H9 (cell line): ENCODE results near the gene ACBD6. TPM values are rescaled to one million over a fixed set of nuclear protein-coding genes. Genes with fewer than 3 reads are reported as not detected.

Source experiments
- DNase-seq: peaks from one replicate; pipeline ENCODE4 v3.0.0-alpha.2; 2017
- H2AFZ ChIP-seq: one replicate; pipeline ENCODE4 v1.6.1; 2013; ENCODE audit warnings: mild to moderate bottlenecking, low read length, control low read depth, moderate library complexity
- H2AK5ac ChIP-seq: 2 replicates; pipeline ENCODE4 v1.6.1; 2013; ENCODE audit warnings: low read length, control low read depth, mixed read lengths; ENCODE audit not compliant: insufficient read length
- H2BK120ac ChIP-seq: one replicate; pipeline ENCODE4 v1.6.1; 2013; ENCODE audit warnings: low read depth, mild to moderate bottlenecking, low read length, control low read depth, inconsistent platforms; ENCODE audit not compliant: poor library complexity, severe bottlenecking
- H2BK12ac ChIP-seq: 2 replicates; pipeline ENCODE4 v1.6.1; 2013; ENCODE audit warnings: low read length, control low read depth, mixed read lengths, low read depth; ENCODE audit not compliant: insufficient read length
- H2BK15ac ChIP-seq: 2 replicates; pipeline ENCODE4 v1.6.1; 2013; ENCODE audit warnings: low read depth, low read length, control low read depth
- H2BK20ac ChIP-seq: one replicate; pipeline ENCODE4 v1.6.1; 2013; ENCODE audit warnings: low read depth, mild to moderate bottlenecking, low read length, control low read depth, inconsistent platforms; ENCODE audit not compliant: poor library complexity, severe bottlenecking
- H2BK5ac ChIP-seq: 2 replicates; pipeline ENCODE4 v1.6.1; 2013; ENCODE audit warnings: low read length, control low read depth, mixed read lengths; ENCODE audit not compliant: insufficient read length
- H3K14ac ChIP-seq: 2 replicates; pipeline ENCODE4 v1.6.1; 2013; ENCODE audit warnings: low read length, control low read depth; ENCODE audit not compliant: insufficient read depth
- H3K18ac ChIP-seq: 2 replicates; pipeline ENCODE4 v1.6.1; 2013; ENCODE audit warnings: low read depth, mild to moderate bottlenecking, mixed read lengths, low read length, control low read depth; ENCODE audit not compliant: insufficient read length
- H3K23ac ChIP-seq: 2 replicates; pipeline ENCODE4 v1.6.1; 2013; ENCODE audit warnings: low read length, control low read depth, mixed read lengths, low read depth; ENCODE audit not compliant: insufficient read length
- H3K23me2 ChIP-seq: 2 replicates; pipeline ENCODE4 v1.6.1; 2013; ENCODE audit warnings: low read depth, mild to moderate bottlenecking, mixed read lengths, low read length, control low read depth; ENCODE audit not compliant: insufficient read length, poor library complexity, severe bottlenecking
- H3K27ac ChIP-seq: 2 replicates; pipeline ENCODE4 v1.5.1; 2013; ENCODE audit warnings: low read length, control low read depth, mixed read lengths, low read depth; ENCODE audit not compliant: insufficient read length
- H3K27me3 ChIP-seq: 2 replicates; pipeline ENCODE4 v1.6.1; 2013; ENCODE audit warnings: low read length, control low read depth, inconsistent platforms; ENCODE audit not compliant: insufficient read depth
- H3K4ac ChIP-seq: 2 replicates; pipeline ENCODE4 v1.6.1; 2013; ENCODE audit warnings: low read depth, mild to moderate bottlenecking, control low read depth, inconsistent platforms, low read length, moderate library complexity
- H3K4me1 ChIP-seq: 2 replicates; pipeline ENCODE4 v1.6.1; 2013; ENCODE audit warnings: low read length, control low read depth, inconsistent platforms; ENCODE audit not compliant: insufficient read depth
- H3K4me2 ChIP-seq: 2 replicates; pipeline ENCODE4 v1.6.1; 2013; ENCODE audit warnings: low read length, control low read depth, mixed read lengths; ENCODE audit not compliant: insufficient read length, insufficient read depth
- H3K56ac ChIP-seq: 2 replicates; pipeline ENCODE4 v1.6.1; 2013; ENCODE audit warnings: low read depth, mild to moderate bottlenecking, mixed read lengths, low read length, control low read depth; ENCODE audit not compliant: insufficient read length
- H3K79me1 ChIP-seq: 2 replicates; pipeline ENCODE4 v1.6.1; 2013; ENCODE audit warnings: low read depth, mild to moderate bottlenecking, moderate library complexity, low read length, control low read depth, inconsistent platforms; ENCODE audit not compliant: insufficient read depth, poor library complexity, severe bottlenecking
- H3K79me2 ChIP-seq: 2 replicates; pipeline ENCODE4 v1.6.1; 2013; ENCODE audit warnings: low read length, control low read depth, inconsistent platforms; ENCODE audit not compliant: insufficient read depth
- H3K9ac ChIP-seq: 2 replicates; pipeline ENCODE4 v1.6.1; 2013; ENCODE audit warnings: low read length, control low read depth, mixed read lengths; ENCODE audit not compliant: insufficient read length; ENCODE audit errors: extremely low read depth
- H3K9me3 ChIP-seq: one replicate; pipeline ENCODE4 v1.6.1; 2013; ENCODE audit warnings: low read depth, low read length, inconsistent platforms; ENCODE audit not compliant: control insufficient read depth
- H3T11ph ChIP-seq: one replicate; pipeline ENCODE4 v1.6.1; 2013; ENCODE audit warnings: mild to moderate bottlenecking, low read length, control low read depth, inconsistent platforms
- H4K20me1 ChIP-seq: one replicate; pipeline ENCODE4 v1.6.1; 2013; ENCODE audit not compliant: control insufficient read depth, insufficient read length, insufficient read depth
- H4K5ac ChIP-seq: 2 replicates; pipeline ENCODE4 v1.6.1; 2013; ENCODE audit warnings: low read depth, mild to moderate bottlenecking, mixed read lengths, low read length, control low read depth; ENCODE audit not compliant: insufficient read length
- H4K8ac ChIP-seq: replicated peaks from 2 replicates; pipeline ENCODE4 v1.6.1; 2013; ENCODE audit warnings: low read length, control low read depth, mixed read lengths, low read depth; ENCODE audit not compliant: insufficient read length
- H4K91ac ChIP-seq: 2 replicates; pipeline ENCODE4 v1.6.1; 2013; ENCODE audit warnings: low read depth, mild to moderate bottlenecking, moderate library complexity, mixed read lengths, low read length, control low read depth; ENCODE audit not compliant: insufficient read length
- H3K27ac Mint-ChIP-seq, 3 experiments: 2 replicates in 2 of 3; 3 replicates in 1 of 3; pipeline ENCODE4 v1.8.0; 2020 to 2021; ENCODE audit warnings: mixed read lengths in 3 of 3, mild to moderate bottlenecking in 1 of 3, moderate library complexity in 1 of 3
- H3K27me3 Mint-ChIP-seq: 2 replicates; pipeline ENCODE4 v1.8.0; 2021; ENCODE audit warnings: low read depth, mild to moderate bottlenecking, moderate library complexity, mixed read lengths
- H3K36me3 Mint-ChIP-seq, 3 experiments: 2 replicates in 2 of 3; 3 replicates in 1 of 3; pipeline ENCODE4 v1.8.0; 2020 to 2021; ENCODE audit warnings: low read depth in 3 of 3, mixed read lengths in 3 of 3; ENCODE audit not compliant: insufficient read depth in 1 of 3
- H3K4me1 Mint-ChIP-seq, 2 experiments: 2 replicates each; pipeline ENCODE4 v1.8.0; 2020; ENCODE audit warnings: mixed read lengths in 2 of 2
- H3K4me3 Mint-ChIP-seq, 2 experiments: 2 replicates in 1 of 2; 3 replicates in 1 of 2; pipeline ENCODE4 v1.8.0; 2020 to 2021; ENCODE audit warnings: mild to moderate bottlenecking in 2 of 2, mixed read lengths in 2 of 2, moderate library complexity in 1 of 2
- H3K9me3 Mint-ChIP-seq, 2 experiments: 2 replicates in 1 of 2; 3 replicates in 1 of 2; pipeline ENCODE4 v1.8.0; 2020; ENCODE audit warnings: mild to moderate bottlenecking in 2 of 2, mixed read lengths in 2 of 2, moderate library complexity in 1 of 2
- CTCF ChIP-seq: fragments of 200-600 bp; sonication (generic); conservative IDR thresholded peaks from 3 replicates; pipeline ENCODE4 v1.8.0; 2021; ENCODE audit warnings: antibody characterized with exemption, mild to moderate bottlenecking
- WGBS: extraction: QIAGEN DNeasy Blood & Tissue Kit; methylation state at CpG from one replicate; pipeline ENCODE4 v1.1.7; 2013; ENCODE audit warnings: missing lambda C conversion rate, low lambda C conversion rate, mixed read lengths; ENCODE audit not compliant: insufficient read length; ENCODE audit errors: extremely low coverage; 5-methylcytosine and 5-hydroxymethylcytosine counted together
- total RNA-seq: library from RNA; stranded (reverse); gene quantifications from 2 replicates; pipeline ENCODE4 v1.2.1, GENCODE V29; 2021

Gene ACBD6
- total RNA-seq, 1 experiment from 2014 or later = 51.4 TPM

GRCh38 chr1:180544050-180544449, 41.7 kb upstream of the ACBD6 start:
- Histone ChIP-seq H4K20me1 (no peaks in the 10 kb centered on the region), H3K9ac (no peak overlapping the region), H3K27ac (no peak overlapping the region), H3K14ac (no peak overlapping the region), H3K79me1 (no peaks in the 10 kb centered on the region), H3K4ac (no peak overlapping the region), H3K56ac (no peak overlapping the region), H2BK15ac (no peak overlapping the region), H2BK5ac (no peak overlapping the region), H2BK12ac (no peak overlapping the region), H2BK20ac (no peak overlapping the region), H2BK120ac (no peak overlapping the region), H3K23ac (no peak overlapping the region), H4K91ac (no peak overlapping the region), H3K23me2 (no peaks in the 10 kb centered on the region), H4K8ac (no peak overlapping the region), H3T11ph (no peak overlapping the region), H3K79me2 (no peaks in the 10 kb centered on the region), H4K5ac (no peak overlapping the region), H3K9me3 (no peaks in the 10 kb centered on the region), H3K18ac (no peak overlapping the region), H3K4me2 (no peak overlapping the region), H3K4me1 (peaks cover 4% of the 10 kb centered on the region; the same call in 1 of the 2 replicates), H3K27me3 (no peaks in the 10 kb centered on the region), H2AFZ (no peak overlapping the region), H2AK5ac (no peak overlapping the region)
- no peak for TF ChIP-seq CTCF
- no CpG with 5 or more reads among the region's 4 CpGs for WGBS
- H3K4me1 Mint-ChIP-seq = peaks cover 13% of the 10 kb centered on the region in 2 experiments
- no peaks in the 10 kb centered on the region for H3K9me3 Mint-ChIP-seq
- no peaks in the 10 kb centered on the region; the same call in 1 of the 2 replicates for H3K27me3 Mint-ChIP-seq
- H3K36me3 Mint-ChIP-seq = no peaks in the 10 kb centered on the region
- peak overlapping the region in 1 of 3 experiments; percentile 66; a peak in 1 of 7 replicates for H3K27ac Mint-ChIP-seq
- DNase-seq = no peak
- no peak overlapping the region for H3K4me3 Mint-ChIP-seq
